Thyroid gland (tissue), 4 donors: ENCODE results near the gene CLEC2B.

Experiments
- CTCF ChIP-seq, 6 experiments: fragments of 200-600 bp in 3 of 6; fragments of 450-650 bp in 3 of 6; sonication (generic) in 3 of 6; IDR thresholded peaks; one replicate each; pipeline ENCODE4 v1.5.1; 2016 to 2019; ENCODE audit warnings: antibody characterized with exemption in 6 of 6, mild to moderate bottlenecking in 2 of 6, inconsistent platforms in 1 of 6, moderate library complexity in 1 of 6
- POLR2A ChIP-seq, 2 donors: fragments of 450-650 bp; IDR thresholded peaks; one replicate each; pipeline ENCODE4 v1.6.1; 2017; ENCODE audit warnings: antibody characterized with exemption in 2 of 2, mild to moderate bottlenecking in 2 of 2, moderate library complexity in 1 of 2

- TF ChIP-seq CTCF (IDR thresholded peaks at IDR 0.05) (no peak), POLR2A (IDR thresholded peaks at IDR 0.05) (no peak)
Observed at GRCh38 chr12:9909724-9910123, 40.6 kb upstream of the CLEC2B start.
